HepG2 (cell line): ENCODE results near the gene NFATC3. TPM values are rescaled to one million over a fixed set of nuclear protein-coding genes. Genes with fewer than 3 reads are reported as not detected.

ENCODE experiments used
- CHD2 ChIP-seq: IDR thresholded peaks from 2 replicates; pipeline ENCODE4 v1.6.1; 2011; ENCODE audit warnings: low read depth, low read length, improper control_type of control experiment
- JARID2 ChIP-seq: sonication (generic); formaldehyde crosslinking; IDR thresholded peaks from 2 replicates; pipeline ENCODE4 v1.8.1; 2023; ENCODE audit warnings: missing genetic modification reagents, inconsistent platforms; ENCODE audit not compliant: insufficient replicate concordance
- PHF5A ChIP-seq: IDR thresholded peaks from one replicate; pipeline ENCODE4 v1.6.1; 2018; ENCODE audit warnings: low read depth, missing genetic modification reagents; ENCODE audit not compliant: unreplicated experiment
- RFX5 ChIP-seq: IDR thresholded peaks from 2 replicates; pipeline ENCODE4 v1.6.1; 2011; ENCODE audit warnings: low read depth, low read length, improper control_type of control experiment
- ZNF383 ChIP-seq: sonication (generic); formaldehyde crosslinking; IDR thresholded peaks from 2 replicates; pipeline ENCODE4 v1.4.0; 2020; ENCODE audit warnings: missing genetic modification reagents, mild to moderate bottlenecking, borderline replicate concordance
- ZNF510 ChIP-seq: sonication (generic); formaldehyde crosslinking; IDR thresholded peaks from 2 replicates; pipeline ENCODE4 v1.4.0; 2020; ENCODE audit warnings: low read depth, mild to moderate bottlenecking, missing genetic modification reagents
- ZNF878 ChIP-seq: sonication (generic); formaldehyde crosslinking; IDR thresholded peaks from 2 replicates; pipeline ENCODE4 v1.8.1; 2023; ENCODE audit warnings: mild to moderate bottlenecking, missing genetic modification reagents, moderate library complexity
- polyA plus RNA-seq, 8 experiments: library from polyadenylated mRNA; depleted of rRNA in 3 of 8; stranded (reverse) in 7 of 8; unstranded in 1 of 8; fragments of >200 nt; fragmentation: Illumina TruSeq in 4 of 8; extraction: Trizol in 4 of 8; gene quantifications; 2 replicates each; pipeline versions ENCODE4 v1.2.1 to v1.2.3, GENCODE V29; 2011 to 2016; ENCODE audit warnings: low read depth in 4 of 8, missing spikeins in 1 of 8, mixed read lengths in 1 of 8; ENCODE audit not compliant: insufficient read depth in 1 of 8
- total RNA-seq, 5 experiments: library from RNA; depleted of rRNA; stranded (reverse); fragments of >200 nt; fragmentation: Illumina TruSeq; extraction: Trizol; gene quantifications; 2 replicates each; pipeline ENCODE4 v1.2.3, GENCODE V29; 2016; ENCODE audit warnings: low read depth in 1 of 5
- TF ChIP-seq, protein P1 (sequence below): sonication (generic); formaldehyde crosslinking; IDR thresholded peaks from 2 replicates; pipeline ENCODE4 v1.4.0; 2020; ENCODE audit warnings: missing genetic modification reagents
- TF ChIP-seq, protein P2 (sequence below): IDR thresholded peaks from 2 replicates; pipeline ENCODE4 v1.6.1; 2012; ENCODE audit warnings: low read depth, low read length, improper control_type of control experiment
- TF ChIP-seq, protein P3 (sequence below): sonication (generic); formaldehyde crosslinking; IDR thresholded peaks from 2 replicates; pipeline ENCODE4 v1.5.0; 2020; ENCODE audit warnings: missing genetic modification reagents
- TF ChIP-seq, protein P4 (sequence below): sonication (generic); formaldehyde crosslinking; IDR thresholded peaks from 2 replicates; pipeline ENCODE4 v1.4.0; 2020; ENCODE audit warnings: low read depth, mild to moderate bottlenecking, missing genetic modification reagents

NFATC3 gene
- total and polyA plus RNA-seq, 2 of the 13 experiments (the other 11 are each of a cell fraction or from before 2014, with no cell fraction given): 52.6 to 62.7 TPM

DNA sequence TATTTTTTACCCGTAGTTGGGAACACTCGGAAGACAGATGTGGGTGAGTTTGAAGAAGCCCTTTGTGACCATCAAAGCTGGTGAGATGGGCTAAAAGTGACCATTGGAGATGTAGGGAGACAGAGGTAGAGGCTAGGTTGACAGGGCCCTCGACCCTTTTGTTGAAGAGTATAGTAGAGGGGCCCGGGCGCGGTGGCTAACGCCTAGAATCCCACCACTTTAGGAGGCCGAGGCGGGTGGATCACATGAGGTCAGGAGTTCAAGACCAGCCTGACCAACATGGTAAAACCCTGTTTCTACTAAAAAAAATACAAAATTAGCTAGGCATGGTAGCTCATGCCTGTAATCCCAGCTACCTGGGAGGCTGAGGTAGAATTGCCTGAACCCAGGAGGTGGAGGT is 16.2 kb upstream of the NFATC3 start (continued):
- TF ChIP-seq, protein P1, sequence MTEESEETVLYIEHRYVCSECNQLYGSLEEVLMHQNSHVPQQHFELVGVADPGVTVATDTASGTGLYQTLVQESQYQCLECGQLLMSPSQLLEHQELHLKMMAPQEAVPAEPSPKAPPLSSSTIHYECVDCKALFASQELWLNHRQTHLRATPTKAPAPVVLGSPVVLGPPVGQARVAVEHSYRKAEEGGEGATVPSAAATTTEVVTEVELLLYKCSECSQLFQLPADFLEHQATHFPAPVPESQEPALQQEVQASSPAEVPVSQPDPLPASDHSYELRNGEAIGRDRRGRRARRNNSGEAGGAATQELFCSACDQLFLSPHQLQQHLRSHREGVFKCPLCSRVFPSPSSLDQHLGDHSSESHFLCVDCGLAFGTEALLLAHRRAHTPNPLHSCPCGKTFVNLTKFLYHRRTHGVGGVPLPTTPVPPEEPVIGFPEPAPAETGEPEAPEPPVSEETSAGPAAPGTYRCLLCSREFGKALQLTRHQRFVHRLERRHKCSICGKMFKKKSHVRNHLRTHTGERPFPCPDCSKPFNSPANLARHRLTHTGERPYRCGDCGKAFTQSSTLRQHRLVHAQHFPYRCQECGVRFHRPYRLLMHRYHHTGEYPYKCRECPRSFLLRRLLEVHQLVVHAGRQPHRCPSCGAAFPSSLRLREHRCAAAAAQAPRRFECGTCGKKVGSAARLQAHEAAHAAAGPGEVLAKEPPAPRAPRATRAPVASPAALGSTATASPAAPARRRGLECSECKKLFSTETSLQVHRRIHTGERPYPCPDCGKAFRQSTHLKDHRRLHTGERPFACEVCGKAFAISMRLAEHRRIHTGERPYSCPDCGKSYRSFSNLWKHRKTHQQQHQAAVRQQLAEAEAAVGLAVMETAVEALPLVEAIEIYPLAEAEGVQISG (CRISPR knock-in tag): no peak
- TF ChIP-seq ZNF510: no peak
- TF ChIP-seq ZNF383: no peak
- TF ChIP-seq, protein P2, sequence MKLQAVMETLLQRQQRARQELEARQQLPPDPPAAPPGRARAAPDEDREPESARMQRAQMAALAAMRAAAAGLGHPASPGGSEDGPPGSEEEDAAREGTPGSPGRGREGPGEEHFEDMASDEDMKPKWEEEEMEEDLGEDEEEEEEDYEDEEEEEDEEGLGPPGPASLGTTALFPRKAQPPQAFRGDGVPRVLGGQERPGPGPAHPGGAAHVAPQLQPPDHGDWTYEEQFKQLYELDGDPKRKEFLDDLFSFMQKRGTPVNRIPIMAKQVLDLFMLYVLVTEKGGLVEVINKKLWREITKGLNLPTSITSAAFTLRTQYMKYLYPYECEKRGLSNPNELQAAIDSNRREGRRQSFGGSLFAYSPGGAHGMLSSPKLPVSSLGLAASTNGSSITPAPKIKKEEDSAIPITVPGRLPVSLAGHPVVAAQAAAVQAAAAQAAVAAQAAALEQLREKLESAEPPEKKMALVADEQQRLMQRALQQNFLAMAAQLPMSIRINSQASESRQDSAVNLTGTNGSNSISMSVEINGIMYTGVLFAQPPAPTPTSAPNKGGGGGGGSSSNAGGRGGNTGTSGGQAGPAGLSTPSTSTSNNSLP: no peak
- TF ChIP-seq, protein P3, sequence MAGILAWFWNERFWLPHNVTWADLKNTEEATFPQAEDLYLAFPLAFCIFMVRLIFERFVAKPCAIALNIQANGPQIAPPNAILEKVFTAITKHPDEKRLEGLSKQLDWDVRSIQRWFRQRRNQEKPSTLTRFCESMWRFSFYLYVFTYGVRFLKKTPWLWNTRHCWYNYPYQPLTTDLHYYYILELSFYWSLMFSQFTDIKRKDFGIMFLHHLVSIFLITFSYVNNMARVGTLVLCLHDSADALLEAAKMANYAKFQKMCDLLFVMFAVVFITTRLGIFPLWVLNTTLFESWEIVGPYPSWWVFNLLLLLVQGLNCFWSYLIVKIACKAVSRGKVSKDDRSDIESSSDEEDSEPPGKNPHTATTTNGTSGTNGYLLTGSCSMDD (CRISPR knock-in tag): no peak
- TF ChIP-seq PHF5A: no peak
- TF ChIP-seq RFX5: no peak
- no peak for TF ChIP-seq CHD2
- TF ChIP-seq ZNF878 (CRISPR knock-in tag): no peak
- TF ChIP-seq, protein P4, sequence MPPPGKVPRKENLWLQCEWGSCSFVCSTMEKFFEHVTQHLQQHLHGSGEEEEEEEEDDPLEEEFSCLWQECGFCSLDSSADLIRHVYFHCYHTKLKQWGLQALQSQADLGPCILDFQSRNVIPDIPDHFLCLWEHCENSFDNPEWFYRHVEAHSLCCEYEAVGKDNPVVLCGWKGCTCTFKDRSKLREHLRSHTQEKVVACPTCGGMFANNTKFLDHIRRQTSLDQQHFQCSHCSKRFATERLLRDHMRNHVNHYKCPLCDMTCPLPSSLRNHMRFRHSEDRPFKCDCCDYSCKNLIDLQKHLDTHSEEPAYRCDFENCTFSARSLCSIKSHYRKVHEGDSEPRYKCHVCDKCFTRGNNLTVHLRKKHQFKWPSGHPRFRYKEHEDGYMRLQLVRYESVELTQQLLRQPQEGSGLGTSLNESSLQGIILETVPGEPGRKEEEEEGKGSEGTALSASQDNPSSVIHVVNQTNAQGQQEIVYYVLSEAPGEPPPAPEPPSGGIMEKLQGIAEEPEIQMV (CRISPR knock-in tag): no peak
- TF ChIP-seq JARID2: no peak
- TF ChIP-seq, all 625 proteins: peak for 0
